ENCODE data around the gene RADIL.

The RADIL gene

GRCh38 chr7:4792537-4793126 lies 90.9 kb downstream of the RADIL start:
- peak; percentile 13 for DNase-seq (ENCODE audit: low spot score)

GRCh38 chr7:4791738-4792536 lies 91.6 kb downstream of the RADIL start:
- DNase-seq (ENCODE audit: low spot score): peak; percentile 93

GRCh38 chr7:4791101-4791737 lies 92.3 kb downstream of the RADIL start:
- DNase-seq (ENCODE audit: low spot score): peak; percentile 4

GRCh38 chr7:4790516-4790991 lies 93.0 kb downstream of the RADIL start:
- DNase-seq (ENCODE audit: low spot score): no peak

GRCh38 chr7:4790078-4790465 lies 93.4 kb downstream of the RADIL start:
- no peak for DNase-seq (ENCODE audit: low spot score)

- peak; percentile 37 for DNase-seq (ENCODE audit: low spot score)
Measured at GRCh38 chr7:4789194-4790077, 94.1 kb downstream of the RADIL start.

GRCh38 chr7:4788627-4789189 lies 94.8 kb downstream of the RADIL start:
- DNase-seq (ENCODE audit: low spot score): peak; percentile 5

- peak; percentile 3 for DNase-seq (ENCODE audit: low spot score)
Measured at GRCh38 chr7:4787947-4788626, 95.4 kb downstream of the RADIL start.

- DNase-seq (ENCODE audit: low spot score): no peak
Measured at GRCh38 chr7:4787541-4787940, 96.0 kb downstream of the RADIL start.

GRCh38 chr7:4786015-4786414 lies 97.5 kb downstream of the RADIL start:
- no peak for DNase-seq (ENCODE audit: low spot score)

GRCh38 chr7:4785371-4785770 lies 98.1 kb downstream of the RADIL start:
- DNase-seq (ENCODE audit: low spot score): no peak

GRCh38 chr7:4784799-4785198 lies 98.7 kb downstream of the RADIL start:
- no peak for DNase-seq (ENCODE audit: low spot score)

GRCh38 chr7:4783762-4784351 lies 99.7 kb downstream of the RADIL start:
- DNase-seq (ENCODE audit: low spot score): no peak

- DNase-seq (ENCODE audit: low spot score): no peak
Measured at GRCh38 chr7:4783292-4783652, 100.2 kb downstream of the RADIL start.

- no peak for DNase-seq (ENCODE audit: low spot score)
Measured at GRCh38 chr7:4782333-4783291, 100.9 kb downstream of the RADIL start.

GRCh38 chr7:4781366-4782069 lies 102.0 kb downstream of the RADIL start:
- DNase-seq (ENCODE audit: low spot score): no peak

- no peak for DNase-seq (ENCODE audit: low spot score)
Measured at GRCh38 chr7:4779118-4779517, 104.4 kb downstream of the RADIL start.

GRCh38 chr7:4775848-4776623 lies 107.5 kb downstream of the RADIL start:
- DNase-seq (ENCODE audit: low spot score): no peak
